Psoas muscle (tissue), 8 donors: ENCODE results near the gene HDAC3. TPM values are rescaled to one million over a fixed set of nuclear protein-coding genes. Genes with fewer than 3 reads are reported as not detected.

ENCODE experiments used
- ATAC-seq, 4 donors: fragments of 200-7000 bp; cut with Tn5 transposase; one replicate each; pipeline ENCODE4 v1.9.1; 2020; ENCODE audit warnings: moderate library complexity in 3 of 4, mild to moderate bottlenecking in 2 of 4
- DNase-seq, 2 donors: peaks; one replicate each; pipeline ENCODE4 v3.0.0-alpha.2; 2020
- H3K27ac ChIP-seq: fragments of 200-600 bp; one replicate; pipeline ENCODE4 v1.8.0; 2022
- H3K27me3 ChIP-seq, 3 donors: fragments of 200-600 bp in 1 of 3; one replicate each; pipeline versions ENCODE4 v1.6.1 to v1.8.0; 2013 to 2022; ENCODE audit warnings: low read length in 2 of 3, mild to moderate bottlenecking in 2 of 3, moderate library complexity in 1 of 3; ENCODE audit not compliant: insufficient read depth in 3 of 3
- H3K36me3 ChIP-seq, 2 donors: fragments of 200-600 bp in 1 of 2; one replicate each; pipeline versions ENCODE4 v1.6.1 to v1.8.0; 2013 to 2022; ENCODE audit warnings: low read depth in 1 of 2, mild to moderate bottlenecking in 1 of 2, moderate library complexity in 1 of 2; ENCODE audit not compliant: insufficient read depth in 1 of 2
- H3K4me1 ChIP-seq: fragments of 200-600 bp; one replicate; pipeline ENCODE4 v1.8.0; 2022
- H3K4me3 ChIP-seq: fragments of 200-600 bp; one replicate; pipeline ENCODE4 v1.8.0; 2022; ENCODE audit warnings: mild to moderate bottlenecking
- H3K9me3 ChIP-seq: fragments of 200-600 bp; one replicate; pipeline ENCODE4 v1.8.0; 2022
- WGBS, 3 donors: extraction: QIAGEN DNeasy Blood & Tissue Kit; methylation state at CpG; one replicate each; pipeline versions ENCODE4 v1.1.6 to v1.1.7; 2013; 5-methylcytosine and 5-hydroxymethylcytosine counted together
- intact Hi-C, 2 donors: fragments of 100-400 bp; cut with DNase I; formaldehyde crosslinking; loops; one replicate each; pipeline versions ENCODE4 v1.11.0 to v1.14.2; 2022
- polyA plus RNA-seq, 3 donors: library from polyadenylated mRNA; stranded (reverse); fragments of 200-250 nt; gene quantifications; one replicate each; pipeline ENCODE4 v1.2.3, GENCODE V29; 2013
- total RNA-seq, 4 donors: library from RNA; stranded (reverse); fragmentation: NEBNext Ultra II Directional in 2 of 4; extraction: Animal tissue kit (Norgen Biotek cat#: 25700) in 2 of 4; gene quantifications; one replicate each; pipeline versions ENCODE4 v1.2.1 to v1.2.4, GENCODE V29; 2021 to 2023
- TF ChIP-seq, protein P1 (sequence below): fragments of 200-600 bp; IDR thresholded peaks from one replicate; pipeline ENCODE4 v1.8.0; 2022; ENCODE audit warnings: antibody characterized with exemption
- donor health status: healthy with polysubstance abuse.
- donor health status: DM: no; HTN: no; CAD: no; lungs with moderate emphysema.
- donor health status: Bipolar disorder and iron deficiency.
- donor health status: healthy.
- donor health status: DM: yes; HTN: yes; CAD: no.
- donor health status: DM: no; HTN: no; CAD: no.
- donor health status: DM: no; HTN: no; CAD: no.
- donor health status: DM: yes; HTN: yes; CAD: no.

Gene HDAC3
- total and polyA plus RNA-seq, 7 donors, result 16.9 to 41.3 (median 30.1) TPM

DNA sequence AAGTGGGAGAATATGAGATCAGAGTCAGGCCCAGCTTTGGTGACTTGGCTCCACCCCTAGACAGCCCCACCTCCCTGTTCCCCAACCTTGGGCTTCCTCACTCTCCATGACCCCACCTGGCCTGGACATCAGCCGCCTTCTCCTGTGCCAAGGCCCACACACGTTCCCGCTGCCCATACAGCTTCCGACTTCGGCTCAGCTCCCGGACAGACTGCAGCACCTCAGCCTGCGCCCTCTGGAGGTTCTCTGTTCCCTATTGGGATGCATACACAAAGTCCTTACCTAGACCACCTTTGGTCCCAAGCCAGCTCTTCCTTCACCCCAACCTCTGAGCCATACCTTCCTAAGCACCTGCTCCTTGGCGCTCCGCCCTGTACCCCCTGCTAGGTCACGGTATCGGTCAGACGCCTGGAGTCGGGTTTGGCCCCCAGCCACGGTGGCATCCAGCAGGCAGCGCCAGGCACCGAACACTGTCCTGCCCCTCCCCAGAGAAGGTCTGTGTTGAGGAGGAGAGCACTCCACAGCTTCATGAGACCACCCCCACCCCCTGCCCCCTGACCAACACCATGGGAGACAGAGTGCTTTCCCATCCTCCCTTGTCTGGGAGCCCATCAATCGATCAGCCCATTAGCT, 12.5 kb upstream of the HDAC3 start:
- DNase-seq (no peak), ATAC-seq (no peak)
- intact Hi-C loops, result no loop called here
- Histone ChIP-seq H3K36me3 (no peaks in the 10 kb centered on the region), H3K9me3 (no peaks in the 10 kb centered on the region), H3K4me1 (no peaks in the 10 kb centered on the region), H3K27ac (no peak overlapping the region), H3K4me3 (no peak overlapping the region), H3K27me3 (no peaks in the 10 kb centered on the region)
- WGBS, 3 donors, result 88 to 90% (median 89%) methylated on average over 17 of the region's 17 CpGs
- TF ChIP-seq, protein P1, sequence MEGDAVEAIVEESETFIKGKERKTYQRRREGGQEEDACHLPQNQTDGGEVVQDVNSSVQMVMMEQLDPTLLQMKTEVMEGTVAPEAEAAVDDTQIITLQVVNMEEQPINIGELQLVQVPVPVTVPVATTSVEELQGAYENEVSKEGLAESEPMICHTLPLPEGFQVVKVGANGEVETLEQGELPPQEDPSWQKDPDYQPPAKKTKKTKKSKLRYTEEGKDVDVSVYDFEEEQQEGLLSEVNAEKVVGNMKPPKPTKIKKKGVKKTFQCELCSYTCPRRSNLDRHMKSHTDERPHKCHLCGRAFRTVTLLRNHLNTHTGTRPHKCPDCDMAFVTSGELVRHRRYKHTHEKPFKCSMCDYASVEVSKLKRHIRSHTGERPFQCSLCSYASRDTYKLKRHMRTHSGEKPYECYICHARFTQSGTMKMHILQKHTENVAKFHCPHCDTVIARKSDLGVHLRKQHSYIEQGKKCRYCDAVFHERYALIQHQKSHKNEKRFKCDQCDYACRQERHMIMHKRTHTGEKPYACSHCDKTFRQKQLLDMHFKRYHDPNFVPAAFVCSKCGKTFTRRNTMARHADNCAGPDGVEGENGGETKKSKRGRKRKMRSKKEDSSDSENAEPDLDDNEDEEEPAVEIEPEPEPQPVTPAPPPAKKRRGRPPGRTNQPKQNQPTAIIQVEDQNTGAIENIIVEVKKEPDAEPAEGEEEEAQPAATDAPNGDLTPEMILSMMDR, result no peak

- TF ChIP-seq, protein P1, result no peak
- DNase-seq (no peak), ATAC-seq (no peak)
- H3K27ac ChIP-seq, result no peak overlapping the region
- H3K27me3 ChIP-seq, result no peaks in the 10 kb centered on the region
- H3K4me1 ChIP-seq, result no peaks in the 10 kb centered on the region
- WGBS, 3 donors, result 89 to 94% (median 93%) methylated on average over 3 of the region's 3 CpGs
- no peaks in the 10 kb centered on the region for H3K36me3 ChIP-seq
- no peak overlapping the region for H3K4me3 ChIP-seq
- intact Hi-C loops, result no loop called here
- H3K9me3 ChIP-seq, result no peaks in the 10 kb centered on the region
Measured at GRCh38 chr5:141647851-141648250, 11.2 kb upstream of the HDAC3 start.

DNA sequence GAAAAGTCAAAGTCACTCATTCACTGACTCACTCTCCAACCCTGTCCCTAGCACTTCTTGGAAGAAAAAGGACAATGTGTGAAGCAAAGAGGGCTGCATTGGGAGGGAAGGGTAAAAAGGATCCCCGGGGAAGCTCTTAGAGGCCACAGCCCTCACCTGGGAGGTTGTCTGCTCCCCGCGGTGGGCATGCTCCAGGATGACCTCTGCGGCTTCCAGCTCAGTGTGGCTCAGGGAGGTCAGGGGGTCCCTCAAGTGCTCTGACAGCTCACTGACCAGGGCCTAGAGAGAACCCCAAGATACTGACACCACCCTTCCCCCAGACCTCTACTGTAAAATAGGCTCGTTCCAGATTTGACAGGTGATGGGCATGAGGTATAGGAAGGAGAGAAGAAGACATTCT, 10.6 kb upstream of the HDAC3 start:
- no peak overlapping the region for H3K27ac ChIP-seq
- no peaks in the 10 kb centered on the region for H3K4me1 ChIP-seq
- H3K27me3 ChIP-seq, result no peaks in the 10 kb centered on the region
- H3K9me3 ChIP-seq, result no peaks in the 10 kb centered on the region
- DNase-seq (no peak), ATAC-seq (no peak)
- TF ChIP-seq, protein P1, result no peak
- 86 to 93% (median 86%) methylated on average over 5 of the region's 5 CpGs for WGBS, 3 donors
- intact Hi-C loops, result no loop called here
- H3K4me3 ChIP-seq, result no peak overlapping the region
- no peaks in the 10 kb centered on the region for H3K36me3 ChIP-seq

GRCh38 chr5:141646026-141646425, 9.4 kb upstream of the HDAC3 start:
- TF ChIP-seq, protein P1, result no peak
- no peak for DNase-seq
- Histone ChIP-seq H3K27me3 (no peaks in the 10 kb centered on the region), H3K9me3 (no peaks in the 10 kb centered on the region), H3K27ac (no peak overlapping the region), H3K4me1 (no peaks in the 10 kb centered on the region), H3K4me3 (no peak overlapping the region), H3K36me3 (no peaks in the 10 kb centered on the region)
- ATAC-seq, result peak in 3 of 4 donors; percentile 24 to 65 (median 31)
- intact Hi-C loops, result no loop called here
- 89 to 93% (median 89%) methylated on average over 6 of the region's 6 CpGs for WGBS, 3 donors
